Nucleus accumbens (tissue), 56 donors: Measurements from ENCODE around the gene ATP11A.
"Not testable (repeated sequence)": the region's sequence is repeated elsewhere in the genome, so short reads cannot be mapped to it uniquely, and the experiment has no call there.

Source experiments
- DNase-seq, 56 donors: peaks; one replicate each; lab custom pipeline; 2025; lab: John Stamatoyannopoulos, UW

ATP11A gene

GRCh38 chr13:112669881-112670499 is 19.8 kb upstream of the ATP11A start:
- no peak for DNase-seq

- DNase-seq: no peak
These were observed 19.0 kb upstream of the ATP11A start for GRCh38 chr13:112670864-112671263.

- DNase-seq: no peak
These were observed 18.5 kb upstream of the ATP11A start for GRCh38 chr13:112671359-112671758.

- no peak for DNase-seq
These were observed 17.1 kb upstream of the ATP11A start for GRCh38 chr13:112672651-112673284.

- DNase-seq: no peak
These were observed 15.1 kb upstream of the ATP11A start for GRCh38 chr13:112674412-112675365.

GRCh38 chr13:112675366-112675756 is 14.5 kb upstream of the ATP11A start:
- DNase-seq: no peak

- not testable (repeated sequence) for DNase-seq
These were observed 12.3 kb upstream of the ATP11A start for GRCh38 chr13:112677421-112677962.

GRCh38 chr13:112679381-112679780 is 10.5 kb upstream of the ATP11A start:
- no peak for DNase-seq

GRCh38 chr13:112679932-112680677 is 9.7 kb upstream of the ATP11A start:
- DNase-seq: no peak

- no peak for DNase-seq
These were observed 9.0 kb upstream of the ATP11A start for GRCh38 chr13:112680741-112681360.

GRCh38 chr13:112683581-112683980 is 6.3 kb upstream of the ATP11A start:
- no peak for DNase-seq

- DNase-seq: no peak
These were observed 5.6 kb upstream of the ATP11A start for GRCh38 chr13:112684071-112684845.

GRCh38 chr13:112685189-112685805 is 4.5 kb upstream of the ATP11A start:
- DNase-seq: not testable (repeated sequence)

- no peak for DNase-seq
These were observed 3.9 kb upstream of the ATP11A start for GRCh38 chr13:112685896-112686295.

- DNase-seq: no peak
These were observed 3.5 kb upstream of the ATP11A start for GRCh38 chr13:112686364-112686763.

GRCh38 chr13:112686987-112687386 is 2.9 kb upstream of the ATP11A start:
- no peak for DNase-seq

GRCh38 chr13:112687836-112688559 is 1.8 kb upstream of the ATP11A start:
- no peak for DNase-seq
